ENCODE data around the gene PINK1.

GRCh38 chr1:20648946-20649345, 15.7 kb downstream of the PINK1 start:
- no peak for TF ChIP-seq CTCF (IDR thresholded peaks at IDR 0.05)
- no peak for TF ChIP-seq EP300 (IDR thresholded peaks at IDR 0.05)
